IgD-negative memory B cell (primary cell): ENCODE data around the gene CD99. TPM values are rescaled to one million over a fixed set of nuclear protein-coding genes. Genes with fewer than 3 reads are reported as not detected.
"Not testable (repeated sequence)": the region's sequence is repeated elsewhere in the genome, so short reads cannot be mapped to it uniquely, and the experiment has no call there.

Experiments
- H3K27ac Mint-ChIP-seq, 3 donors: one replicate each; pipeline ENCODE4 v1.8.0; 2020 to 2022; ENCODE audit warnings: mild to moderate bottlenecking in 3 of 3, mixed read lengths in 3 of 3, moderate library complexity in 1 of 3
- H3K27me3 Mint-ChIP-seq: one replicate; pipeline ENCODE4 v1.8.0; 2021; ENCODE audit warnings: mixed read lengths
- H3K36me3 Mint-ChIP-seq: one replicate; pipeline ENCODE4 v1.8.0; 2020; ENCODE audit warnings: mild to moderate bottlenecking, mixed read lengths
- H3K4me1 Mint-ChIP-seq, 3 donors: one replicate each; pipeline ENCODE4 v1.8.0; 2020 to 2022; ENCODE audit warnings: mixed read lengths in 3 of 3, mild to moderate bottlenecking in 1 of 3
- H3K4me3 Mint-ChIP-seq, 4 donors: one replicate each; pipeline ENCODE4 v1.8.0; 2020 to 2022; ENCODE audit warnings: mild to moderate bottlenecking in 4 of 4, mixed read lengths in 4 of 4, moderate library complexity in 3 of 4
- H3K9me3 Mint-ChIP-seq, 3 donors: one replicate each; pipeline ENCODE4 v1.8.0; 2020 to 2021; ENCODE audit warnings: mixed read lengths in 3 of 3, mild to moderate bottlenecking in 1 of 3
- polyA plus RNA-seq: library from polyadenylated mRNA; unstranded; fragments of 300-500 nt; fragmentation: Illumina TruSeq; gene quantifications from one replicate; pipeline ENCODE4 v1.2.3, GENCODE V29; 2021

The CD99 gene
- polyA plus RNA-seq, 1 donor from 2014 or later = 278 TPM

GRCh38 chrX:2751291-2751690, 60.2 kb downstream of the CD99 start:
- no peaks in the 10 kb centered on the region for H3K4me1 Mint-ChIP-seq
- no peak overlapping the region for H3K27ac Mint-ChIP-seq
- H3K4me3 Mint-ChIP-seq = no peak overlapping the region
- no peaks in the 10 kb centered on the region for H3K36me3 Mint-ChIP-seq
- no peaks in the 10 kb centered on the region for H3K27me3 Mint-ChIP-seq
- no peaks in the 10 kb centered on the region for H3K9me3 Mint-ChIP-seq

DNA sequence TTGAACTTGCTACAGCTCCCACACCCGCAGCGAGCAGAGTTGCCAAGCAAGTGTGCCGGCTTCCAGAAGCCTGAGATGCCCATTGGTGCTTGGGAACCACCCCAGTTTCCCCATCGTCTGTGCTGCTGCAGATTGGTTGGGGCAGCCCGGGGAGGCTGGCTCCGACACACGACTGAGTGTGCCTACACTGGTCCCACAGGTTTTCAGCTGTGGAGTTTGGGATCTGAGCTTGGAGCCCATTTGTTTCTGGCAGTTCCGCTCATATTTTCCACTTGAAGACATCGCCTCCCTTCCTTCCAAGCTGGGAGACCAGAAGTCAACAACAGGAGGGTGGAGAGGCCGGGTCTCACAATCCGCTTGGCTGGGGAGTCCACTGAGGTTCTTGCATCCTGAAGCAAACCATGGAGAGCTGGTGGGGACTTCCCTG, 60.8 kb downstream of the CD99 start, which contains the start of gene XG:
Gene XG (plus strand): TSS at position 167 of the 427 bp plus-strand sequence. CDS start 235 bp downstream, at position 402.
- H3K4me3 Mint-ChIP-seq, H3K36me3 Mint-ChIP-seq, H3K4me1 Mint-ChIP-seq, H3K27me3 Mint-ChIP-seq, H3K9me3 Mint-ChIP-seq: not testable (repeated sequence)
- H3K27ac Mint-ChIP-seq = peak within 1 kb of the TSS in 1 of 3 donors; percentile 39

GRCh38 chrX:2752441-2752840, 61.3 kb downstream of the CD99 start:
- not testable (repeated sequence) for H3K27ac Mint-ChIP-seq, H3K9me3 Mint-ChIP-seq, H3K36me3 Mint-ChIP-seq, H3K4me3 Mint-ChIP-seq, H3K4me1 Mint-ChIP-seq, H3K27me3 Mint-ChIP-seq

GRCh38 chrX:2755163-2755715, 64.1 kb downstream of the CD99 start:
- not testable (repeated sequence) for H3K27me3 Mint-ChIP-seq, H3K27ac Mint-ChIP-seq, H3K9me3 Mint-ChIP-seq, H3K36me3 Mint-ChIP-seq, H3K4me3 Mint-ChIP-seq, H3K4me1 Mint-ChIP-seq

DNA sequence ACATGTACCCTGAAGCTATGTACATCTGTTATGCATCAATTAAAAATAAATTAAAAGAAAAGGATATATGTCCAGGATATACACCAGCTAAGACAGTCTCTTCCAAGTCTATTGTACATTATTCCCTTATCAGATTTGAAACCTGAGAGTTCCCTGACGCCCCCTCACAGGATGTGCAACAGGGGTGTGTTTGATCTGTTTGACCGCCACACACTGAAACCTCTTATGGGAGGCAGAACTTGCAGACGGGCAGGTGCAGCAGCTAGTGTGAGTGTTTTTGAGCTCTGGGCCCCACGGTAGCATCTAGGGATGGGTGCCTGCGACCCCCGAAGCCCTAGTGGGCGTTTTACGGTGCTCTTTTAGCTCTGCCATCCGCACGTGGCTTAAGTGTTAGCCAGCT, 65.5 kb downstream of the CD99 start:
- Mint-ChIP-seq H3K4me1 (peaks cover 0 to 2% (median 0%) of the 10 kb centered on the region in 3 donors), H3K36me3 (no peaks in the 10 kb centered on the region), H3K27me3 (peaks cover 6% of the 10 kb centered on the region), H3K9me3 (no peaks in the 10 kb centered on the region), H3K4me3 (no peak overlapping the region), H3K27ac (no peak overlapping the region)

- peaks cover 2% of the 10 kb centered on the region for H3K36me3 Mint-ChIP-seq
- no peak overlapping the region for H3K4me3 Mint-ChIP-seq
- H3K27me3 Mint-ChIP-seq = peaks cover 6% of the 10 kb centered on the region
- peaks cover 0 to 4% (median 1%) of the 10 kb centered on the region in 3 donors for H3K4me1 Mint-ChIP-seq
- H3K27ac Mint-ChIP-seq = no peak overlapping the region
- peaks cover 0 to 2% (median 1%) of the 10 kb centered on the region in 3 donors for H3K9me3 Mint-ChIP-seq
Observed at GRCh38 chrX:2761246-2761645, 70.2 kb downstream of the CD99 start.

GRCh38 chrX:2762671-2763070, 71.6 kb downstream of the CD99 start:
- not testable (repeated sequence) for H3K4me3 Mint-ChIP-seq, H3K27ac Mint-ChIP-seq, H3K36me3 Mint-ChIP-seq, H3K27me3 Mint-ChIP-seq, H3K4me1 Mint-ChIP-seq, H3K9me3 Mint-ChIP-seq

DNA sequence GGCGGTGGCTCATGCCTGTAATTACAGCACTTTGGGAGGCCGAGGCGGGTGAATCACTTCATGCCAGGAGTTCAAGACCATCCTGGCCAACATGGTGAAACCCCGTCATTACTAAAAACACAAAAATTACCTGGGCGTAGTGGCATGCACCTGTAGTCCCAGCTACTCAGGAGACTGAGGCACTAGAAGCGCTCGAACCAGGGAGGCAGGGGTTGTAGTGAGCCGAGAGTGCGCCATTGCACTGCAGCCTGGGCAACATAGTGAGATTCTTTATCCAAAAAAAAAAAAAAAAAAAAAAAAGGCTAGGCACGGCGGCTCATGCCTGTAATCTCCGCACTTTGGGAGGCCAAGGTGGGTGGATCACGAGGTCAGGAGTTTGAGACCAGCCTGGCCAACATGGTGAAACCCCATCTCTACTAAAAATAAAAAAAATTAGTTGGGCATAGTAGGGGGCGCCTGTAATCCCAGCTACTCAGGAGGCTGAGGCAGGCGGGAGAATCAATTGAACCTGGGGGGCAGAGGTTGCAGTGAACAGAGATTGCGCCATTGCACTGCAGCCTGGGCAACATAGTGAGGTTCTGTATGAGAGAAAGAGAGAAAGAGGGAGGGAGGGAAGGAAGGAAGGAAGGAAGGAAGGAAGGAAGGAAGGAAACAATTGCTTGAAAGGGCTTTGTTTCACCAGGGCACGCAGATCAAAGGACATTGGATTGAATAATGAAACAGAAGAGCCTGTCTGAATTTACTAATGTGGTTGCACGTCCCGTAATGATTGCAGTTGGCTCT, 73.9 kb downstream of the CD99 start:
- H3K4me1 Mint-ChIP-seq, H3K27ac Mint-ChIP-seq, H3K9me3 Mint-ChIP-seq, H3K36me3 Mint-ChIP-seq, H3K4me3 Mint-ChIP-seq: not testable (repeated sequence)
- peaks cover 11% of the 10 kb centered on the region for H3K27me3 Mint-ChIP-seq

DNA sequence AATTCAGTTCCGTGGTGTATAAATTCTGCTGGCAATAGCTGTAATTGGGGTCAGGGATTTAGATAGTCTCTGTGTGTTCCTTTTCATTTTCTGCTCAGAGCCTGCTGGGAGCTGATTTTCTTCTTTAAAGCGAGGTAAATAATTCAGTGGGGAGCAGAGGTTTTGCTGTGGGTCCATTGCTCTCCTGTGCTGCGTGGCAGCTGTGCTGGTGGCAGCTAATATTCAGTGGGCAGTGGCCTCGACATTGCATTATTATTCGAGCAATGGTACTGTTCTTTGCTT, 74.4 kb downstream of the CD99 start:
- no peak overlapping the region for H3K27ac Mint-ChIP-seq
- H3K36me3 Mint-ChIP-seq = peaks cover 2% of the 10 kb centered on the region
- no peak overlapping the region for H3K4me3 Mint-ChIP-seq
- H3K27me3 Mint-ChIP-seq = peaks cover 12% of the 10 kb centered on the region
- peaks cover 0 to 5% (median 3%) of the 10 kb centered on the region in 3 donors for H3K9me3 Mint-ChIP-seq
- H3K4me1 Mint-ChIP-seq = peaks cover 0 to 2% (median 1%) of the 10 kb centered on the region in 3 donors

GRCh38 chrX:2766906-2767305, 75.8 kb downstream of the CD99 start:
- peaks cover 3 to 5% (median 3%) of the 10 kb centered on the region in 3 donors for H3K9me3 Mint-ChIP-seq
- H3K27ac Mint-ChIP-seq = no peak overlapping the region
- peaks cover 2% of the 10 kb centered on the region for H3K36me3 Mint-ChIP-seq
- peaks cover 19% of the 10 kb centered on the region for H3K27me3 Mint-ChIP-seq
- peaks cover 0 to 2% (median 1%) of the 10 kb centered on the region in 3 donors for H3K4me1 Mint-ChIP-seq
- H3K4me3 Mint-ChIP-seq = no peak overlapping the region

- H3K27me3 Mint-ChIP-seq = peaks cover 19% of the 10 kb centered on the region
- no peak overlapping the region for H3K4me3 Mint-ChIP-seq
- H3K27ac Mint-ChIP-seq = no peak overlapping the region
- H3K4me1 Mint-ChIP-seq = peaks cover 0 to 2% (median 1%) of the 10 kb centered on the region in 3 donors
- peaks cover 3% of the 10 kb centered on the region in 3 donors for H3K9me3 Mint-ChIP-seq
- H3K36me3 Mint-ChIP-seq = no peaks in the 10 kb centered on the region
Observed at GRCh38 chrX:2767631-2768455, 76.7 kb downstream of the CD99 start.

GRCh38 chrX:2769615-2770014, 78.5 kb downstream of the CD99 start:
- H3K4me3 Mint-ChIP-seq = no peak overlapping the region
- H3K4me1 Mint-ChIP-seq = peaks cover 0 to 2% (median 2%) of the 10 kb centered on the region in 3 donors
- H3K27me3 Mint-ChIP-seq = peaks cover 20% of the 10 kb centered on the region
- H3K27ac Mint-ChIP-seq = no peak overlapping the region
- no peaks in the 10 kb centered on the region for H3K36me3 Mint-ChIP-seq
- peaks cover 4 to 7% (median 5%) of the 10 kb centered on the region in 3 donors for H3K9me3 Mint-ChIP-seq

DNA sequence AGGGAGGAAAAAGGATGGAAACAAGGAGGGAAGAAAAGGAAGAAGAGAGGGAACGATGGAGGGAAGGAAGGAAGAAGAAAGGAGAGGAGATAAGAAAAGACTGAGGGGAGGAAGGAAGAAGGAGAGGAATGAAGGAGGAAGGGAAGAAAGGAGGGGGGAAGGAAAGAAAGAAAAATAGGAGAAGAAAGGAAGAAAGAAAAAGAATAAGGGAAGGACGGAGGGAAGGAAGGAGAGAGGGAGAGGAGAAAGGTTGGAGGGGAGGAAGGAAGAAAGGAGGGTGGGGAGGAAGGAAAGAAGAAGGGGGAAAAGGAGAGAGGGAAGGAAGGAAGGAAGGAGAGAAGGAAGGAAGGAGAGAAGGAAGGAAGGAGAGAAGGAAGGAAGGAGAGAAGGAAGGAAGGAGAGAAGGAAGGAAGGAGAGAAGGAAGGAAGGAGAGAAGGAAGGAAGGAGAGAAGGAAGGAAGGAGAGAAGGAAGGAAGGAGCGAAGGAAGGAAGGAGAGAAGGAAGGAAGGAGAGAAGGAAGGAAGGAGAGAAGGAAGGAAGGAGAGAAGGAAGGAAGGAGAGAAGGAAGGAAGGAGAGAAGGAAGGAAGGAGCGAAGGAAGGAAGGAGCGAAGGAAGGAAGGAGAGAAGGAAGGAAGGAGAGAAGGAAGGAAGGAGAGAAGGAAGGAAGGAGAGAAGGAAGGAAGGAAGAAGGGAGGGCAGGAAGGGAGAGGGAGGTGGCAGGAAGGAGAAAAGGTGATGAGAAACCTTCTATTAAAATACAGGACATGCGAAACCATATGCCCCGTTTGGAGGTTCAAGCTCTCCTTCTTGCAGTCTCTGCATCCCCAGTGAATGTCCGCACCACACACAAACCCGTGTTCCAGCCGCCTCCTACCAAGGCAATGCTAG, 82.3 kb downstream of the CD99 start:
- peak overlapping the region in 1 of 3 donors; percentile 54 for H3K27ac Mint-ChIP-seq
- peaks cover 18% of the 10 kb centered on the region for H3K27me3 Mint-ChIP-seq
- H3K4me1 Mint-ChIP-seq = not testable (repeated sequence)

GRCh38 chrX:2774057-2774456, 83.0 kb downstream of the CD99 start:
- peak overlapping the region in 1 of 3 donors; percentile 54 for H3K27ac Mint-ChIP-seq
- peaks cover 14% of the 10 kb centered on the region for H3K27me3 Mint-ChIP-seq
- H3K36me3 Mint-ChIP-seq = no peaks in the 10 kb centered on the region

More for the DNA sequence above, 82.3 kb downstream of the CD99 start:
- not testable (repeated sequence) for H3K9me3 Mint-ChIP-seq, H3K4me3 Mint-ChIP-seq, H3K36me3 Mint-ChIP-seq

More at GRCh38 chrX:2774057-2774456, 83.0 kb downstream of the CD99 start:
- H3K4me3 Mint-ChIP-seq = peak overlapping the region in 1 of 4 donors; percentile 9
- H3K9me3 Mint-ChIP-seq = peaks cover 7 to 8% (median 7%) of the 10 kb centered on the region in 3 donors
- H3K4me1 Mint-ChIP-seq = peaks cover 0 to 1% (median 0%) of the 10 kb centered on the region in 3 donors
